ENCODE results near the gene GAB3.
A peak's percentile ranks its signal among the peaks of the same experiment; 100 is the strongest.
"Not testable (repeated sequence)": the region's sequence is repeated elsewhere in the genome, so short reads cannot be mapped to it uniquely, and the experiment has no call there.

GAB3 gene

DNA sequence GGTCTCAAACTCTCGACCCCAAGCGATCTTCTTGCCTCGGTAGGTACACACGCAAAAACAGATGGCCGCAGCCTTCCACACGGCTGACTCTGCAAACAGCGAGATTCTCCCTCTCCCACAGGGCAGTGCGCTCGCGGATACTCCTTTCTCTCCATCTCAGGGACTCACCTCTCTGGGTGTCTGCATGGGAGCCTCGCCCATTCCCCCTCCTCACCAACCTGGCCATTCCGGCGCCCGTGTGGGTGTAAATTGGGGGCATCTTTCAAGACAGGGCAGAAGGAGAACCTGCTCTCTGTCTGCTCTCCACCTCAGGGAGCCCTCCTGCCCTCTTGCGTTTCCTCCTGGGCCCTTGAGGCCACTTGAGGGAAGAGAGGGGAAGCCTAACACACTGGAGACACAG lies 101.9 kb downstream of the GAB3 start:
- no peak for ATAC-seq
- TF ChIP-seq, protein P1, sequence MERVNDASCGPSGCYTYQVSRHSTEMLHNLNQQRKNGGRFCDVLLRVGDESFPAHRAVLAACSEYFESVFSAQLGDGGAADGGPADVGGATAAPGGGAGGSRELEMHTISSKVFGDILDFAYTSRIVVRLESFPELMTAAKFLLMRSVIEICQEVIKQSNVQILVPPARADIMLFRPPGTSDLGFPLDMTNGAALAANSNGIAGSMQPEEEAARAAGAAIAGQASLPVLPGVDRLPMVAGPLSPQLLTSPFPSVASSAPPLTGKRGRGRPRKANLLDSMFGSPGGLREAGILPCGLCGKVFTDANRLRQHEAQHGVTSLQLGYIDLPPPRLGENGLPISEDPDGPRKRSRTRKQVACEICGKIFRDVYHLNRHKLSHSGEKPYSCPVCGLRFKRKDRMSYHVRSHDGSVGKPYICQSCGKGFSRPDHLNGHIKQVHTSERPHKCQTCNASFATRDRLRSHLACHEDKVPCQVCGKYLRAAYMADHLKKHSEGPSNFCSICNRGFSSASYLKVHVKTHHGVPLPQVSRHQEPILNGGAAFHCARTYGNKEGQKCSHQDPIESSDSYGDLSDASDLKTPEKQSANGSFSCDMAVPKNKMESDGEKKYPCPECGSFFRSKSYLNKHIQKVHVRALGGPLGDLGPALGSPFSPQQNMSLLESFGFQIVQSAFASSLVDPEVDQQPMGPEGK (CRISPR knock-in tag; IDR thresholded peaks at IDR 0.05; ENCODE audit: borderline replicate concordance): no peak
- TF ChIP-seq, protein P2, sequence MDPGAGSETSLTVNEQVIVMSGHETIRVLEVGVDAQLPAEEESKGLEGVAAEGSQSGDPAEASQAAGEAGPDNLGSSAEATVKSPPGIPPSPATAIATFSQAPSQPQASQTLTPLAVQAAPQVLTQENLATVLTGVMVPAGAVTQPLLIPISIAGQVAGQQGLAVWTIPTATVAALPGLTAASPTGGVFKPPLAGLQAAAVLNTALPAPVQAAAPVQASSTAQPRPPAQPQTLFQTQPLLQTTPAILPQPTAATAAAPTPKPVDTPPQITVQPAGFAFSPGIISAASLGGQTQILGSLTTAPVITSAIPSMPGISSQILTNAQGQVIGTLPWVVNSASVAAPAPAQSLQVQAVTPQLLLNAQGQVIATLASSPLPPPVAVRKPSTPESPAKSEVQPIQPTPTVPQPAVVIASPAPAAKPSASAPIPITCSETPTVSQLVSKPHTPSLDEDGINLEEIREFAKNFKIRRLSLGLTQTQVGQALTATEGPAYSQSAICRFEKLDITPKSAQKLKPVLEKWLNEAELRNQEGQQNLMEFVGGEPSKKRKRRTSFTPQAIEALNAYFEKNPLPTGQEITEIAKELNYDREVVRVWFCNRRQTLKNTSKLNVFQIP (CRISPR knock-in tag; IDR thresholded peaks at IDR 0.05; ENCODE audit: borderline replicate concordance, low read depth): no peak
- TF ChIP-seq ESRRG (CRISPR knock-in tag; IDR thresholded peaks at IDR 0.05): no peak
- no peak for TF ChIP-seq RARB (CRISPR knock-in tag; IDR thresholded peaks at IDR 0.05)
- no peak for TF ChIP-seq CSDC2 (CRISPR knock-in tag; IDR thresholded peaks at IDR 0.05)
- TF ChIP-seq PPARA (CRISPR knock-in tag; IDR thresholded peaks at IDR 0.05; ENCODE audit: borderline replicate concordance): no peak
- no peak for TF ChIP-seq BACH2 (CRISPR knock-in tag; IDR thresholded peaks at IDR 0.05; ENCODE audit: borderline replicate concordance)
- no peak for TF ChIP-seq SNAI2 (CRISPR knock-in tag; IDR thresholded peaks at IDR 0.05)
- TF ChIP-seq ZNF70 (CRISPR knock-in tag; IDR thresholded peaks at IDR 0.05): no peak
- no peak for TF ChIP-seq TCF4 (CRISPR knock-in tag; IDR thresholded peaks at IDR 0.05; ENCODE audit: borderline replicate concordance)
- TF ChIP-seq TOX (CRISPR knock-in tag; IDR thresholded peaks at IDR 0.05; ENCODE audit: borderline replicate concordance): no peak
- TF ChIP-seq CREB5 (CRISPR knock-in tag; IDR thresholded peaks at IDR 0.05; ENCODE audit: low read depth): no peak
- no peak for TF ChIP-seq GLIS3 (CRISPR knock-in tag; IDR thresholded peaks at IDR 0.05)
- no peak for TF ChIP-seq ZFP3 (CRISPR knock-in tag; IDR thresholded peaks at IDR 0.05)
- no peak for TF ChIP-seq ZC3H10 (CRISPR knock-in tag; IDR thresholded peaks at IDR 0.05)

DNA sequence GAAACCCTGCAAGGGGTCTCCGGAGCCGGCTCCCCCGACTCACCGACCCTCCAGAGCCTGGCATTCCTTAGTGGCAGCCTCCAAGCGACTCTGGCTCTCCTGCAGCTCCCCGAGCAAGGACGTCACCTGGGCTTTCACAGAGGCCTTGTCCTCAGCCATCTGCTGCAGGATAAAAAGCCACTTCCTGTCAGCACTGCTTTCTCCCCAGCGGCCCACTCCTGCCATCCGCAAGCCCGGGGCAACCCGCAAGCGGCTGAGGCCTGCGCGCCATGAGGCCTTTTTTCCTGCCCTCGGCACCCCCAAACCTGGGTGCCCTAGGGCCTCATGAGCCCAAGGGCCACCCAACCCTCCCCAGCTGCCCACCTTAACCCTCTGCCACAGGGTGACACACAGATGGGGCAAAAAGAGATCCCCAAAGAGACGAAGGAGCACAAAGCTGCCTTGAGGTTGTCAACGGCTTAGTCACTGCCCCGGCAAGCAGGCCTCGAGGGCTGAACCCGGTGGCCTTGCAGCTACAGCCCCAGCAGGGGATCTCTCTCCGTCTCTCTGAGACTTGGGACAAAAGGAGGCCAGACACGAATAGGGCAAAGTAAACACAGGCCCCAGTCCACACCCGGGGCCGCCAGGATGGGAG lies 105.0 kb downstream of the GAB3 start:
- not testable (repeated sequence) for ATAC-seq

DNA sequence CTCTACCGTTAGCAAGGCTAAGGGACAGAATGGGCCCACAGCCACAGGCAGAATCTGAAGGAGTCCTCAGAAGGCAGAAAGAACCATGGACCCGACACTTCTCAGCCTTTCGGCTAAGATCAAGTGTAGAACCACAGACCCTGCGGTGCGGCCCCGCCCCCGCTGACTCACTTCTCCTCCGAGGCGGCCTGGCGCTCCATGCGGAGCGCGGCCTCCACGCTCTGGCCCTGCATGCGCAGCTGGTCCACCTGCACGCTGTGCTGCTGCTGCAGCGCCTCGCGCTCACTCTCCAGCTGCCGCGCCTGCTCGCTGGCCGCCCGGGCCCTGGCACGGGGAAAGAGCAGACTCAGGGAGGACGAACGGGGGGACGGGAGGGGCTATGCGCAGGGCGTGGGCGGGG lies 107.2 kb downstream of the GAB3 start:
- ATAC-seq: not testable (repeated sequence)

DNA sequence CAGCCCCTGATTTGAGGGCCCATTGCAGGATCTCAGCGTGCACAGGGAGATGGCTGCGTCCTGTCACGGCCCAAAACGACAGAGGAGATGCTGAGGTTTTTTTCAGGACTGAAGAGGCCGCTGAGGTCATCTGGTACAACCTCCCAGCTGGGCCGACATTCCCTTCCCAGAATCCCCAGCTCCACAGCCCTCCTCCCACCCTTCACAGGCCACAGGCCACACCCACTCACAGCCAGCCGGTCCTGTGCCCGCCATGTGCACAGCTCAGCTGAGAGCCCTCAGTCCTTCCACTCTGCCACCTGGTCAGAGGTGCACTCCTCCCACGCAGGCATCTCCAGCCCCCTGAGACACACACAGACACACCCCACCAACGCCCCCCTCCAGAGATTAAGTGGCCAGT lies 109.1 kb downstream of the GAB3 start:
- ATAC-seq: peak; percentile 32; the same call in 2 of the 3 replicates

GRCh38 chrX:154633661-154634060 lies 117.2 kb downstream of the GAB3 start:
- peak; percentile 60; the same call in 2 of the 3 replicates for ATAC-seq

GRCh38 chrX:154630949-154631348 lies 119.9 kb downstream of the GAB3 start:
- ATAC-seq: not testable (repeated sequence)

GRCh38 chrX:154628960-154629359 lies 121.9 kb downstream of the GAB3 start:
- ATAC-seq: peak; percentile 89
